GM12892 (cell line): ENCODE measurements around the gene PCSK6.

Experiments used
- POLR2A ChIP-seq: IDR thresholded peaks from 2 replicates; pipeline ENCODE4 v1.6.1; 2011; ENCODE audit warnings: low read depth, low read length, control low read depth
- POLR2AphosphoS5 ChIP-seq: IDR thresholded peaks from 2 replicates; pipeline ENCODE4 v1.6.1; 2011; ENCODE audit warnings: low read depth, low read length, control low read depth
- TAF1 ChIP-seq: IDR thresholded peaks from 2 replicates; pipeline ENCODE4 v1.6.1; 2011; ENCODE audit warnings: low read depth, mild to moderate bottlenecking, control low read depth, low read length, borderline replicate concordance

DNA sequence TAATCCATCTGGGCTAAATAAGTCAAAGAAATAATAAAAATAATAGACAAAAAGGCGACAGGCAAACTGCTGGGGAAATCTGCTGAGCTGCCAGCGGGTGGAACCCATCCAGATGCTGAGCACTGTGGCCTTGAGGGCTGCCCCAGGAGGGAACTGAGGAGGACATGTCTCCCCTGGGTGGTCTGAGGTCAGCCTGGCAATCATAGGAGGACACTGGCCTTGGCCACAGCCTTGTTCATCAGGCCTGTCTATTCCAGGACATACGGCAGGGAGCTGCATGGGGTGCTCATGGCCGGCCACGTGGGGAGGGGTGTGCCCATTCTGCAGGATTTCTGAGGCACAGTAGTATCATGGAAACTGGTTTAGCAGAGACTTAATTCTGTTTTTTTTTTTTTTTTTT, 173.0 kb downstream of the PCSK6 start:
- no peak for TF ChIP-seq POLR2AphosphoS5
- no peak for TF ChIP-seq POLR2A
- TF ChIP-seq TAF1: no peak
